Left kidney (tissue), 2 donors: ENCODE results near the gene ZNF619. TPM values are rescaled to one million over a fixed set of nuclear protein-coding genes. Genes with fewer than 3 reads are reported as not detected.

Source experiments
- DNase-seq: peaks from one replicate; pipeline ENCODE4 v3.0.0-alpha.2; 2013
- polyA plus RNA-seq: library from polyadenylated mRNA; unstranded; fragments of 120-200 nt; gene quantifications from one replicate; pipeline ENCODE4 v1.2.1, GENCODE V29; 2013; ENCODE audit not compliant: insufficient read length

Gene ZNF619
- polyA plus RNA-seq, 1 donor: 7.8 TPM

- no peak for DNase-seq
Observed at GRCh38 chr3:40532252-40532651, 55.3 kb downstream of the ZNF619 start.

GRCh38 chr3:40534283-40534682 lies 57.4 kb downstream of the ZNF619 start:
- no peak for DNase-seq

Other genes starting within 250 kb of the ZNF619 start
- gene EIF1B, start 167.4 kb upstream of the ZNF619 start, polyA plus RNA-seq: 124 TPM
- gene ENTPD3, start 89.9 kb upstream of the ZNF619 start, polyA plus RNA-seq: 2.9 TPM
- gene RPL14, start 19.8 kb upstream of the ZNF619 start, polyA plus RNA-seq: 1,491 TPM
- gene ZNF620, start 28.9 kb downstream of the ZNF619 start, polyA plus RNA-seq: 13.0 TPM
- 38.0 TPM for gene ZNF621, start 47.8 kb downstream of the ZNF619 start, polyA plus RNA-seq